ENCODE results near the gene TGM1.

The TGM1 gene

DNA sequence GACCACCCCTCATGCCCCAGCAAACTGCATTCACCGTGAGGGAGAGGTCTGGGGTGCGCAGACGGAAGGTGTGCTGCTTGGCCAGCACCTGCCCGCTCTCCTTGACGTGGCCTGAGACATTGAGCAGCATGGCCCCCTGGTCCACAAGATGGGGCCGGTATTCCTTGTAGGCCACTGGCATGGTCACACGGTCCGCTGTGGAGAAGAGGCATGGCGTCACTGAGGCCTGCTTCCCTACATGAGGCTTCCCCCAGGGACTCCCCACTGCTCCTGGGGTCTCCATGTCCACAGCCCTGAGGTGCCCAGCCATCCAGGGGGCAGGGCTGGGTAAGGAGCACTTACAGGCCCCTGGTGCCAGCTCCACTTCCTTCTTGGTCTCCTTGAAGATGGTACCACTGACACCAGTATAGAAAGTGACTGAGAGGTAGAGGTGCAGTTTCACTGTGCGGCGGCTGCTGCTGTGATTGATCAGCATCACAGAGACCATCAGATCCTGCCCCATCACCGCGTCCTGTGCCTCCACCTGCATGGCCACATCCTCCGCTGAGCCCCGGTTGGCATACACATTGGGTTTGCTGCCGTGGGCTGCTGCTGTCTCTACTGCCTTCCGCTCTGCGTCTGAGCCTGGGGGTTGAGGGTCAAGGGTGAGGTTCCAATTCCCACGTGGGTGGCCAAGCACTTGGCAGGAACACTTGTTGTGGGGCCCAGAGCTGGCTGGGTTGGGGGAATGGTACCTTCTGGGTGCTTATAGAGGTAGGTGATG, 8.2 kb downstream of the TGM1 start (continued):
- TF ChIP-seq, protein P1, sequence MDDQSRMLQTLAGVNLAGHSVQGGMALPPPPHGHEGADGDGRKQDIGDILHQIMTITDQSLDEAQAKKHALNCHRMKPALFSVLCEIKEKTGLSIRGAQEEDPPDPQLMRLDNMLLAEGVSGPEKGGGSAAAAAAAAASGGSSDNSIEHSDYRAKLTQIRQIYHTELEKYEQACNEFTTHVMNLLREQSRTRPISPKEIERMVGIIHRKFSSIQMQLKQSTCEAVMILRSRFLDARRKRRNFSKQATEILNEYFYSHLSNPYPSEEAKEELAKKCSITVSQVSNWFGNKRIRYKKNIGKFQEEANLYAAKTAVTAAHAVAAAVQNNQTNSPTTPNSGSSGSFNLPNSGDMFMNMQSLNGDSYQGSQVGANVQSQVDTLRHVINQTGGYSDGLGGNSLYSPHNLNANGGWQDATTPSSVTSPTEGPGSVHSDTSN (CRISPR knock-in tag; IDR thresholded peaks at IDR 0.05): no peak
- TF ChIP-seq ZNF658 (tag by site-specific recombination; IDR thresholded peaks at IDR 0.05): no peak

GRCh38 chr14:24253936-24254335, 9.0 kb downstream of the TGM1 start:
- CTCF ChIA-PET: interaction anchor here (0.6 to 4.6 kb wide), 2 partner anchors 11 to 36 kb away, joined by 3 to 22 read pairs; partner anchors contain the start of gene TINF2
- TF ChIP-seq ZNF391 (tag by site-specific recombination; IDR thresholded peaks at IDR 0.05; ENCODE audit: borderline replicate concordance, low read depth): no peak

DNA sequence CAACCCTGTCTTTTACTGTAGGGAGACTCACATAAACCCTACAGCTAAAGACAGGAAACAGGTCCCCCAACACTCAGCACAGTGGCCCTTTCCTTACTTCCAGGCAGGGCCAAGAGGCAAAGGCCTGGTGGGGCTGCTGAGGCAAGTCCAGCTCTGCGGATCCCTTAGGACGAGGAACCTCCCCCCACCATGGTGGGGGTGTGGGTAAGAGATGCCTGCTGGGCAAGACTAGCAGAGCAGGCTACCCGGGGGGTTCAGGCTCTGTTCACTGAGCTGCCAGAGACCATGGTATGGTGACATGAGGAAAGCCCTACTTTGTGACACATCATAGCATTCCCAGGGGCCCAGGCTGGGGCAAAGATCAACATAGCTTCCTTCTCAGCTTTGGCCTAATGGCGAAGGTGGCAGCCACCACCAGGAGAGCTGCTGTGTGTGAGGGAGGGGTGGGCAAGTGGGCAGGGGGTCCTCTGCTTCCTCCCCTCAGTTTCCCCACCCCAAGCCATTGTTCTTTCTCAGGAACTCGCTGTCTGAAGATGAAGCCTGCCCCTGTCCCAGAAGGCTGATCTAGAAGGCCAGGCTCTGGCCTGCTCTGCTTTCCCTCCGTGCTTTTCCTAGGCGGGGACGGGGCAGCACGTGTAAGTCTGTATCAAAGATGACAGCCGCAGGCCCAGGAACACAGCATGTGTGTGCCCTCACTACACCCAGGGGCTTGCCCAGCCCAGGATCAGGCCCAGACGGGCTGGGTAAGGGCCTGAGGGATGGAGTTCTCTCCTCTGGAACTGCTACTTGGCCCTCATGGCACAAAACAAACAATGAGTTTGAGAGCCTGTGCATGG, 10.5 kb downstream of the TGM1 start:
- Histone ChIP-seq H3K27ac (ENCODE audit: extremely low read depth, low read depth, low read length) (no peak overlapping the region), H3K36me3 (ENCODE audit: control insufficient read depth in 2 of 2, insufficient read depth in 1 of 2, low read length in 2 of 2) (peaks cover 0 to 13% of the 10 kb centered on the region in 2 experiments; a peak in 2 of 3 replicates), H3K4me1 (ENCODE audit: control insufficient read depth, insufficient read depth, low read length) (no peaks in the 10 kb centered on the region), H3K4me3 (ENCODE audit: low read depth, low read length) (no peak overlapping the region), H3K9me3 (ENCODE audit: control insufficient read depth, insufficient read depth, low read depth, low read length) (no peaks in the 10 kb centered on the region)
- ChIA-PET CTCF (interaction anchor here (0.8 to 4.6 kb wide), 6 partner anchors 10 to 113 kb away, joined by 3 to 22 read pairs (median 4); partner anchors contain the start of genes CIDEB, LTB4R2 and TINF2), POLR2A (interaction anchor here (0.6 to 2.2 kb wide), 4 partner anchors 9 to 22 kb away, joined by 4 to 10 read pairs (median 5); partner anchors contain the start of genes RABGGTA and TINF2)
- TF ChIP-seq ZNF223 (tag by site-specific recombination; IDR thresholded peaks at IDR 0.05) (no peak), ZNF548 (tag by site-specific recombination; IDR thresholded peaks at IDR 0.05) (no peak), ZNF280D (tag by site-specific recombination; IDR thresholded peaks at IDR 0.05) (no peak), SCRT1 (tag by site-specific recombination; IDR thresholded peaks at IDR 0.05; ENCODE audit: borderline replicate concordance) (no peak), ZSCAN16 (tag by site-specific recombination; IDR thresholded peaks at IDR 0.05) (no peak), ZNF544 (tag by site-specific recombination; IDR thresholded peaks at IDR 0.05) (no peak), ZNF175 (tag by site-specific recombination; IDR thresholded peaks at IDR 0.05) (no peak), ZNF394 (tag by site-specific recombination; IDR thresholded peaks at IDR 0.05; ENCODE audit: borderline replicate concordance) (no peak), BCL11B (tag by site-specific recombination; IDR thresholded peaks at IDR 0.05; ENCODE audit: low read depth) (no peak), MYNN (tag by site-specific recombination; IDR thresholded peaks at IDR 0.05; ENCODE audit: borderline replicate concordance) (no peak), ZNF16 (tag by site-specific recombination; IDR thresholded peaks at IDR 0.05; ENCODE audit: low read depth) (no peak), TRIM28 (IDR thresholded peaks at IDR 0.05; ENCODE audit: borderline replicate concordance, low read length) (no peak), KLF16 (tag by site-specific recombination; IDR thresholded peaks at IDR 0.05) (no peak), PRDM10 (tag by site-specific recombination; IDR thresholded peaks at IDR 0.05) (no peak)
- TF ChIP-seq, protein P2, sequence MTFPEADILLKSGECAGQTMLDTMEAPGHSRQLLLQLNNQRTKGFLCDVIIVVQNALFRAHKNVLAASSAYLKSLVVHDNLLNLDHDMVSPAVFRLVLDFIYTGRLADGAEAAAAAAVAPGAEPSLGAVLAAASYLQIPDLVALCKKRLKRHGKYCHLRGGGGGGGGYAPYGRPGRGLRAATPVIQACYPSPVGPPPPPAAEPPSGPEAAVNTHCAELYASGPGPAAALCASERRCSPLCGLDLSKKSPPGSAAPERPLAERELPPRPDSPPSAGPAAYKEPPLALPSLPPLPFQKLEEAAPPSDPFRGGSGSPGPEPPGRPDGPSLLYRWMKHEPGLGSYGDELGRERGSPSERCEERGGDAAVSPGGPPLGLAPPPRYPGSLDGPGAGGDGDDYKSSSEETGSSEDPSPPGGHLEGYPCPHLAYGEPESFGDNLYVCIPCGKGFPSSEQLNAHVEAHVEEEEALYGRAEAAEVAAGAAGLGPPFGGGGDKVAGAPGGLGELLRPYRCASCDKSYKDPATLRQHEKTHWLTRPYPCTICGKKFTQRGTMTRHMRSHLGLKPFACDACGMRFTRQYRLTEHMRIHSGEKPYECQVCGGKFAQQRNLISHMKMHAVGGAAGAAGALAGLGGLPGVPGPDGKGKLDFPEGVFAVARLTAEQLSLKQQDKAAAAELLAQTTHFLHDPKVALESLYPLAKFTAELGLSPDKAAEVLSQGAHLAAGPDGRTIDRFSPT (tag by site-specific recombination; IDR thresholded peaks at IDR 0.05): no peak
- TF ChIP-seq, protein P3, sequence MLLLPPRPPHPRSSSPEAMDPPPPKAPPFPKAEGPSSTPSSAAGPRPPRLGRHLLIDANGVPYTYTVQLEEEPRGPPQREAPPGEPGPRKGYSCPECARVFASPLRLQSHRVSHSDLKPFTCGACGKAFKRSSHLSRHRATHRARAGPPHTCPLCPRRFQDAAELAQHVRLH (tag by site-specific recombination; IDR thresholded peaks at IDR 0.05): no peak

More at GRCh38 chr14:24253936-24254335, 9.0 kb downstream of the TGM1 start:
- Histone ChIP-seq H3K27ac (ENCODE audit: extremely low read depth, low read depth, low read length) (no peak overlapping the region), H3K36me3 (ENCODE audit: control insufficient read depth in 2 of 2, insufficient read depth in 1 of 2, low read length in 2 of 2) (peaks cover 0 to 15% of the 10 kb centered on the region in 2 experiments; a peak in 2 of 3 replicates), H3K9me3 (ENCODE audit: control insufficient read depth, insufficient read depth, low read depth, low read length) (no peaks in the 10 kb centered on the region), H3K4me3 (ENCODE audit: low read depth, low read length) (no peak overlapping the region), H3K4me1 (ENCODE audit: control insufficient read depth, insufficient read depth, low read length) (no peaks in the 10 kb centered on the region)
- POLR2A ChIA-PET: interaction anchor here (2.2 kb wide), 1 partner anchor 17 kb away, joined by 6 read pairs; the partner anchor contains the start of gene RABGGTA

All from HEK293 (cell line).